Measurements from ENCODE around the gene NEXN. TPM values are rescaled to one million over a fixed set of nuclear protein-coding genes. Genes with fewer than 3 reads are reported as not detected.

Gene NEXN
- total and polyA plus RNA-seq, 2 of the 13 experiments (the other 11 are each of a cell fraction or from before 2014, with no cell fraction given), result 0.07 to 0.97 TPM

- ChIA-PET CTCF (ENCODE audit: low intra/inter-chr PET ratio, low total read pairs) (no interaction called here), POLR2A (interaction anchor here (1.3 kb wide), 1 partner anchor 23 kb away, joined by 4 read pairs; the partner anchor contains the start of gene FUBP1)
- DNase-seq (ENCODE audit: low spot score) (no peak), FAIRE-seq (no peak), ATAC-seq (no peak)
- peaks cover 33 to 84% of the 10 kb centered on the region in 2 experiments for H3K36me3 ChIP-seq (replicated peaks in 1 of 2; ENCODE audit: control insufficient read depth in 1 of 2, insufficient read depth in 2 of 2, low read length in 2 of 2)
- H3K27me3 ChIP-seq (ENCODE audit: control insufficient read depth in 1 of 2, insufficient read depth in 2 of 2, low read length in 2 of 2), result no peaks in the 10 kb centered on the region
- H3K79me2 ChIP-seq (ENCODE audit: insufficient read depth, low read length), result peaks cover 2% of the 10 kb centered on the region
- in situ Hi-C loops (cut with HindIII; ENCODE audit: extremely low pct_ligation_motif_present, low pct_unique_long_range_greater_than_20kb) (no loop called here), intact Hi-C loops (cut with micrococcal nuclease; ENCODE audit: unreplicated experiment) (no loop called here)
- 96% methylated on average over 3 of the region's 3 CpGs for WGBS (ENCODE audit: low lambda C conversion rate)
- H3K27ac ChIP-seq (ENCODE audit: extremely low read length, insufficient read depth, low read length), result no peak overlapping the region
- H3K9ac ChIP-seq (ENCODE audit: insufficient read depth, low read depth, low read length), result no peak overlapping the region
- H2AFZ ChIP-seq (ENCODE audit: low read length), result no peak overlapping the region
- BruUV-seq (replicated peaks), result no TSS peak
- H3K9me3 ChIP-seq (ENCODE audit: low read length), result no peaks in the 10 kb centered on the region
- H3K4me2 ChIP-seq (ENCODE audit: low read depth, low read length), result no peak overlapping the region
- no peaks in the 10 kb centered on the region for H3K4me1 ChIP-seq (ENCODE audit: insufficient read depth, low read length)
- H4K20me1 ChIP-seq (ENCODE audit: insufficient read depth, low read length), result peaks cover 4% of the 10 kb centered on the region; the same call in 1 of the 2 replicates
- TF ChIP-seq PRPF4 (IDR thresholded peaks at IDR 0.05; ENCODE audit: low read depth, low read length, poor library complexity, severe bottlenecking), result no peak
- no peak for TF ChIP-seq ZFP82 (CRISPR knock-in tag; IDR thresholded peaks at IDR 0.05; ENCODE audit: borderline replicate concordance)
- no peak for TF ChIP-seq SP2 (CRISPR knock-in tag; IDR thresholded peaks at IDR 0.05)
- TF ChIP-seq ASH2L (IDR thresholded peaks at IDR 0.05; ENCODE audit: insufficient read length, low read depth, low read length), result no peak
- TF ChIP-seq MAFF (IDR thresholded peaks at IDR 0.05; ENCODE audit: low read depth, low read length), result no peak
- TF ChIP-seq ETS1 (CRISPR knock-in tag; IDR thresholded peaks at IDR 0.05), result no peak
- TF ChIP-seq PHF8 (CRISPR knock-in tag; IDR thresholded peaks at IDR 0.05), result no peak
- no peak for TF ChIP-seq CCDC6 (CRISPR knock-in tag; IDR thresholded peaks at IDR 0.05)
- TF ChIP-seq HMG20A (CRISPR knock-in tag; IDR thresholded peaks at IDR 0.05; ENCODE audit: borderline replicate concordance), result no peak
- H3K4me3 ChIP-seq (replicated peaks in 1 of 3; ENCODE audit: insufficient read depth in 1 of 3, low read depth in 2 of 3, low read length in 3 of 3), result no peak overlapping the region
These were observed 67.3 kb downstream of the NEXN start for GRCh38 chr1:77955709-77956108.

Measured in HepG2 (cell line).